ENCODE measurements around the gene PGM1.

Gene PGM1

DNA sequence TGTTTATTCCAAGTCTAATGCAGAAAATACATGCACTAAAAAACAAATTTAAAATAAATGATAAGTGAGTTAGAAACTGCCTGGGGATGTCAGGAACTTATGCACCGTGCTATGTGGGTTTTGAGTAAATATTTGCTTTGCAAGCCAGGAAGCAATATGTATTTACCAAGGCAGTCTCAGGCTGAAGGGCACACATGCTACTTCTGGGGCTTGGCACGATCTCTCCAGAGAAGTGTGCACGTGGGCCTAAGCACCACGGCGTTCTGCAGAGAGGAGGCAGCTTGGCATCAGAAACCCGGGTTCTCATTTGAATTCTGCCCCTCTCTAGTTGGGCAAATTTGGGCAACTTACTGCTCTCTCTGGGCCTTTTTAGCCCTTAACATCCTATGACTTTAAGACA is 108.0 kb downstream of the PGM1 start:
- no peak for DNase-seq (ENCODE audit: low spot score)

DNA sequence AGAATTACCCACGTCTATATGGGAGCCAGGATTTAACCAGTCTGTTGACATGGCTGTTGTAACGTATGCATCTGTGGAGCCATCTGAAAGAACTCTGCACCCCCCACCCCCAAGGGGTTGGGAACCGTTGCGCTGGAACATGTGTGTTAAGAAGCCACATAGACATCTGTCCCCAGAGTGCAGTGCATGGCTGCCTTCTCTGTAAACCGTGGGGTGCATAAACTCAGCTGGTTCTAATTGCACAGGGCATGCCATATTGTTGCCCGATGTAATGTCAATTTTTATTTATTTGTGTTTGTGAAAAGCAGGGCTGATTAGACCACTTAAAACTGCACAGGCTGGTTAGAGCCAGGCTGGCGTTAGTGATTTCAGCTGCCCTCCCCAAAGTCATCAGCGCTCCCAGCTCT is 110.5 kb downstream of the PGM1 start:
- DNase-seq (ENCODE audit: low spot score) = no peak

DNA sequence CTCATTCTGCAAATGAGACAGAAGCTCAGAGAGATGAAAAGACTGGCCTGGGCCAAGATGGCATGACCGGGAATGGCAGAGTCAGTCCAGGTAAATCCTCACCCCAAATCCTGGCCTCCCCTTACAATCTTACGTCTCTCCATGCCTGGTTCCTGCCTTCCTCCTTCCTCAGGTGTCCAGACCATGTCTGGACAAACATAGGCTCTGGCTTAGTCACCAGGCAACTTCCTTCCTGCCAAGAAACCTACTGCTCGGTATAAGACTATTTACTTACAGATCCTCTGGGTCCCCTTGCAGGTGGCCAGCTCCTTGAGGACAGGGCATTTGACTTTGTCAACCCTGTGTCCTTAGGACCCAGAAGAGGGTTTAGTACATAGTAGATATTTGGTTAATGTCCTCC is 111.2 kb downstream of the PGM1 start:
- DNase-seq (ENCODE audit: low spot score) = no peak

DNA sequence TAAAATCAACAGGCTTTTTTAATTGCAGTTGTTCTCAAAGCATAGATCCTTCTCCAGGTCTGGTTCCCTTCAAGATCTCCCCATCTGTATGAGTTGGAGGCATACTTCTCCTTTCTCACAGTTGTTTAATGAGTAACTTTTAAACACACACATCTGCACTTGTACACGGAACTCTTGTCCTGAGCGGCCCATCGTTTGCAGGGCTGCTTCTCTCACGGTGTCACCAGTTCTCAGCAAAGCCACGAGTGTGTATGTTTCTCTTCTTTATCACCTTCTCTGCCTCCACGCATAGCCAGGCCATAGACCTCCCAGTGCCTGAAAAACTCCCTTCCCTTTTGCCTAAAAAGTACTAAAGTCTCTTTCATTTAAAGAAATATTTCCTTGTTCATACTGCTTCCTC is 111.9 kb downstream of the PGM1 start:
- DNase-seq (ENCODE audit: low spot score) = no peak

DNA sequence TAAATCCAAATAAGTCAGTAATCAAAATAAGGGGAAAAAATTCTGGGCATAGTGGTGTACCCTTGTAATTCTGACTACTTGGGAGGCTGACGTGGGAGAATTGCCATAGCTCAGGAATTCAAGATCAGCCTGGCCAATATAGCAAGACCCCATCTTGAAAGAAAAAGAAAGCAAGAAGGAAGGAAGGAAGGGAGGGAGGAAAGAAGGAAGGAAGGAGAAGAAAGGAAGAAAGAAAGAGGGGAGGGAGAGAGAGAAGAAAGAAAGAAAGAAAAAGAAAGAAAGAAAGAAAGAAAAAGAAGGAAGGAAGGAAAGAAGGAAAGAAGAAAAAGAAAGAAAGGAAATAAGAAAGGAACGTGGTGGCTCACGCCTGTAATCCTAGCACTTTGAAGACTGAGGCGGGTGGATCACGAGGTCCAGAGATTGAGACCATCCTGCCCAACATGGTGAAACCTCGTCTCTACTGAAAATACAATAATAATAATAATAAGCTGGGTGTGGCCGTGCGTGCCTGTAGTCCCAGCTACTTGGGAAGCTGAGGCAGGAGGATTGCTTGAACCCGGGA is 116.1 kb downstream of the PGM1 start:
- DNase-seq (ENCODE audit: low spot score) = no peak
